Left ventricle myocardium inferior (tissue), 1 donor: ENCODE data around the gene ZBTB8B. TPM values are rescaled to one million over a fixed set of nuclear protein-coding genes. Genes with fewer than 3 reads are reported as not detected.

Source experiments
- DNase-seq: peaks from one replicate; pipeline ENCODE4 v3.0.0-alpha.2; 2020
- H3K27ac ChIP-seq: fragments of 200-600 bp; replicated peaks from 2 replicates; pipeline ENCODE4 v1.8.0; 2021
- H3K27me3 ChIP-seq: fragments of 200-600 bp; 2 replicates; pipeline ENCODE4 v1.8.0; 2021; ENCODE audit warnings: low read depth
- H3K36me3 ChIP-seq: fragments of 200-600 bp; 2 replicates; pipeline ENCODE4 v1.8.0; 2021
- H3K4me1 ChIP-seq: fragments of 200-600 bp; 2 replicates; pipeline ENCODE4 v1.8.0; 2021
- H3K4me3 ChIP-seq: fragments of 200-600 bp; 2 replicates; pipeline ENCODE4 v1.8.0; 2021; ENCODE audit warnings: mild to moderate bottlenecking, moderate library complexity
- H3K9me3 ChIP-seq: fragments of 200-600 bp; replicated peaks from 2 replicates; pipeline ENCODE4 v1.8.0; 2021
- intact Hi-C: fragments of 100-400 bp; cut with micrococcal nuclease; formaldehyde crosslinking; loops from one replicate; pipeline ENCODE4 v1.11.0; 2022
- total RNA-seq: library from RNA; stranded (reverse); fragmentation: NEBNext Ultra II Directional; extraction: Animal tissue kit (Norgen Biotek cat#: 25700); gene quantifications from one replicate; pipeline ENCODE4 v1.2.1, GENCODE V29; 2021
- TF ChIP-seq, protein P1 (sequence below): fragments of 200-600 bp; IDR thresholded peaks from 2 replicates; pipeline ENCODE4 v1.8.0; 2021; ENCODE audit warnings: antibody characterized with exemption, mild to moderate bottlenecking, borderline replicate concordance
- donor health status: DM: no; HTN: yes; CAD: no; lungs with severe emphysema.

Gene ZBTB8B
- total RNA-seq, 1 donor from 2014 or later, result 0.03 TPM

DNA sequence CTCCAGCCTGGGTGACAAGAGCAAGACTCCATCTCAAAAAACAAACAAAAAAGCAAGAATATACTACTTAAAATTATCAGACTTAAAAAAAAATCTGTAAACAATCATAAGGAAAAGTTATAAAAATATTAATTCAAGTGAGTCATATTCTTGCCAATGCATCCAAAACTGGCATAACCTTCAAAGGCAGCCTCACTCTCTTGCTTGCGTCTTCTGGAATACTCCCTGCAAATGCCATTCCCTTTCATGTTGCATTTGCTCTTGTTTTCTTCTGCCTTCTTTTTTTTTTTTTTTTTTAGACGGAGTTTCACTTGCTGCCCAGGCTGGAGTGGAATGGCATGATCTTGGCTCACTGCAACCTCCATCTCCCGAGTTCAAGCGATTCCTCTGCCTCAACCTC lies 42.1 kb downstream of the ZBTB8B start:
- Histone ChIP-seq H3K27me3 (no peaks in the 10 kb centered on the region), H3K9me3 (no peaks in the 10 kb centered on the region), H3K4me1 (peaks cover 12% of the 10 kb centered on the region), H3K36me3 (no peaks in the 10 kb centered on the region), H3K27ac (no peak overlapping the region), H3K4me3 (no peak overlapping the region)
- intact Hi-C loops, result no loop called here
- TF ChIP-seq, protein P1, sequence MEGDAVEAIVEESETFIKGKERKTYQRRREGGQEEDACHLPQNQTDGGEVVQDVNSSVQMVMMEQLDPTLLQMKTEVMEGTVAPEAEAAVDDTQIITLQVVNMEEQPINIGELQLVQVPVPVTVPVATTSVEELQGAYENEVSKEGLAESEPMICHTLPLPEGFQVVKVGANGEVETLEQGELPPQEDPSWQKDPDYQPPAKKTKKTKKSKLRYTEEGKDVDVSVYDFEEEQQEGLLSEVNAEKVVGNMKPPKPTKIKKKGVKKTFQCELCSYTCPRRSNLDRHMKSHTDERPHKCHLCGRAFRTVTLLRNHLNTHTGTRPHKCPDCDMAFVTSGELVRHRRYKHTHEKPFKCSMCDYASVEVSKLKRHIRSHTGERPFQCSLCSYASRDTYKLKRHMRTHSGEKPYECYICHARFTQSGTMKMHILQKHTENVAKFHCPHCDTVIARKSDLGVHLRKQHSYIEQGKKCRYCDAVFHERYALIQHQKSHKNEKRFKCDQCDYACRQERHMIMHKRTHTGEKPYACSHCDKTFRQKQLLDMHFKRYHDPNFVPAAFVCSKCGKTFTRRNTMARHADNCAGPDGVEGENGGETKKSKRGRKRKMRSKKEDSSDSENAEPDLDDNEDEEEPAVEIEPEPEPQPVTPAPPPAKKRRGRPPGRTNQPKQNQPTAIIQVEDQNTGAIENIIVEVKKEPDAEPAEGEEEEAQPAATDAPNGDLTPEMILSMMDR, result no peak
- DNase-seq, result no peak

DNA sequence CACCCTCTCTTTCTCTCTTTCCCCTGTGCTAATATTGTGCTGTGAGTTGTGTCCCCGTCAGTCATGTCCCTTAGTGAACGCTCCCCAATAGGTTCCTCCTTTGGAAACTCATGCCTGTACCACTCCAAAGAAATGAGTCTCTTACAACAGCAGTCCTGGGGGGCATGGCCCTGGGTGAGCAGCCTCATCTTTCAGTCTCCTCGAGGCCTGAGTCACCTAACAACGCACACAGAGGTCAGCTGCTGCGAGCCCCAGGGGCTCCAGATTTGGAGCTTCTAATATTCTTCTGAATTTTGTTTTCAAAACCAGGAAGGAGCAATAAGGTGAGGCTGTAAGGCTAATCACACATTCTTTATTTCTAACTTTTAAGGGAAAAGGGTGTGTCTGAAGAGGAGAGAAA lies 43.9 kb downstream of the ZBTB8B start:
- no peaks in the 10 kb centered on the region for H3K36me3 ChIP-seq
- H3K27me3 ChIP-seq, result no peaks in the 10 kb centered on the region
- no peak overlapping the region for H3K27ac ChIP-seq
- intact Hi-C loops, result no loop called here
- H3K4me3 ChIP-seq, result no peak overlapping the region
- no peaks in the 10 kb centered on the region for H3K9me3 ChIP-seq
- no peak for DNase-seq
- TF ChIP-seq, protein P1, result no peak
- no peaks in the 10 kb centered on the region for H3K4me1 ChIP-seq

DNA sequence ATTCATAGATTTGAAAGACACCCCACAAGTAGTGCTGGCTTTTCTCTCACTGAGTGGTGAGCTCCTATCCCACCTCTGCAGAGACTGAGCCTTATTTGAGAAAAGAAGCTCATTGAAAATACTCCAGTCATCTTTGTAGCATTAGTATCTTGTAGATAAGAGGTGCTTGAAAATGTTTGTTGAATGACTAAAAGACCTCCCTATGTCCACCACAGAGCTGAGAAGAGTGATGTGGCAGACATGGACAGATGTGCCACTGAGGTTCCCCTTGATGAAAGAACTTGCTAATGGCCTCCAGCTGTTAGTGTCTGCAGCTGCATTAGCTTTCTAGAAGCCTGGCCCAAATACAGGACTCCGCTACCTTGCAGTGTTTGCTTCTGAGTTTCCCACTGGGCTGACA lies 45.1 kb downstream of the ZBTB8B start:
- Histone ChIP-seq H3K27ac (no peak overlapping the region), H3K9me3 (no peaks in the 10 kb centered on the region), H3K36me3 (no peaks in the 10 kb centered on the region), H3K4me3 (no peak overlapping the region), H3K27me3 (no peaks in the 10 kb centered on the region), H3K4me1 (no peaks in the 10 kb centered on the region)
- no peak for DNase-seq
- TF ChIP-seq, protein P1, result no peak
- intact Hi-C loops, result no loop called here

Other genes with a start within 250 kb of the ZBTB8B start
- gene TMEM234, start 242.7 kb upstream of the ZBTB8B start, total RNA-seq, result 10.9 TPM
- gene EIF3I, start 242.7 kb upstream of the ZBTB8B start, total RNA-seq, result 91.1 TPM
- gene FAM167B, start 217.8 kb upstream of the ZBTB8B start, total RNA-seq, result 7.9 TPM
- gene LCK, start 213.8 kb upstream of the ZBTB8B start, total RNA-seq, result 0.63 TPM
- 40.4 TPM for gene HDAC1, start 173.0 kb upstream of the ZBTB8B start, total RNA-seq
- 10.0 TPM for gene MARCKSL1, start 128.8 kb upstream of the ZBTB8B start, total RNA-seq
- gene FAM229A, start 102.6 kb upstream of the ZBTB8B start, total RNA-seq, result 2.1 TPM
- 2.1 TPM for gene TSSK3, start 102.5 kb upstream of the ZBTB8B start, total RNA-seq
- 44.9 TPM for gene BSDC1, start 70.6 kb upstream of the ZBTB8B start, total RNA-seq
- 3.4 TPM for gene ZBTB8A, start 74.4 kb downstream of the ZBTB8B start, total RNA-seq
- 32.4 TPM for gene ZBTB8OS, start 185.5 kb downstream of the ZBTB8B start, total RNA-seq
- 96.6 TPM for gene RBBP4, start 186.1 kb downstream of the ZBTB8B start, total RNA-seq
- 16.2 TPM for gene SYNC, start 237.7 kb downstream of the ZBTB8B start, total RNA-seq